ENCODE measurements around the gene EFCAB10.
"Not testable (repeated sequence)": the region's sequence is repeated elsewhere in the genome, so short reads cannot be mapped to it uniquely, and the experiment has no call there.

Gene EFCAB10

DNA sequence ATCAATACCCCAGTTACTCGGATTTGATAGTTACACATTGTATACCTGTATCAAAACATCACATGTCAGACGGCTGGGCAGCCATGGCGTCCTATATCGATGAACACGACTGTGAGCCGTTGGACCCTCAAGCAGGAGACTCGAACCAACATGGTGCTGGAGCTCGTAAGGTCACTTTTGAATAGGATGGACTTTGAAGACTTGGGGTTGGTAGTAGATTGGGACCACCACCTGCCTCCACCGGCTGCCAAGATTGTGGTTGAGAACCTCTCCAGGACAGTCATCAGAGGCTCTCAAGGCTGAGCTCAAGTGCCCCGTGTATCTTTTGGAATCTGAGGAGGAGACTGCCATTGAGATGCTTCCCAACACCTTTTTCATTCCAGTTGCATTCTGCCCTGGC is 51.2 kb downstream of the EFCAB10 start:
- DNase-seq, result no peak

DNA sequence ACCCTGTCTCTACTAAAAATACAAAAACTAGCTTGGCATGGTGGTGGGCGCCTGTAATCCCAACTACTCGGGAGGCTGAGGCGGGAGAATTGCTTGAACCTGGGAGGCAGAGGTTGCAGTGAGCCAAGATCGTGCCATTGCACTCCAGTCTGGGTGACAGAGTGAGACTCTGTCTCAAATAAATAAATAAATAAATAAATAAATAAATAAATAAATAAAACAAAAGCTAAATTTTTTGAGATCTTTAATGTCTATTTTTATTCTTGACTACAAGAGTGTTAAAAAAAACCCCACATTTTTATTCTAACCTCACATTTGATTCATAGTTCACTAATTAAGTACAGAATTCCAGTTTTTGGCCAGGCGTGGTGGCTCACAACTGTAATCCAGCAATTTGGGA is 53.6 kb downstream of the EFCAB10 start:
- not testable (repeated sequence) for DNase-seq

- no peak for DNase-seq
Observed at GRCh38 chr7:105524840-105525239, 56.5 kb downstream of the EFCAB10 start.

GRCh38 chr7:105524423-105524822 is 56.9 kb downstream of the EFCAB10 start:
- not testable (repeated sequence) for DNase-seq

- peak; percentile 82 for DNase-seq
Observed at GRCh38 chr7:105521717-105522463, 59.4 kb downstream of the EFCAB10 start, which contains the start of gene PUS7. PUS7 (minus strand) TSS chr7:105522271; CDS start chr7:105508512, 13,759 bp downstream.

DNA sequence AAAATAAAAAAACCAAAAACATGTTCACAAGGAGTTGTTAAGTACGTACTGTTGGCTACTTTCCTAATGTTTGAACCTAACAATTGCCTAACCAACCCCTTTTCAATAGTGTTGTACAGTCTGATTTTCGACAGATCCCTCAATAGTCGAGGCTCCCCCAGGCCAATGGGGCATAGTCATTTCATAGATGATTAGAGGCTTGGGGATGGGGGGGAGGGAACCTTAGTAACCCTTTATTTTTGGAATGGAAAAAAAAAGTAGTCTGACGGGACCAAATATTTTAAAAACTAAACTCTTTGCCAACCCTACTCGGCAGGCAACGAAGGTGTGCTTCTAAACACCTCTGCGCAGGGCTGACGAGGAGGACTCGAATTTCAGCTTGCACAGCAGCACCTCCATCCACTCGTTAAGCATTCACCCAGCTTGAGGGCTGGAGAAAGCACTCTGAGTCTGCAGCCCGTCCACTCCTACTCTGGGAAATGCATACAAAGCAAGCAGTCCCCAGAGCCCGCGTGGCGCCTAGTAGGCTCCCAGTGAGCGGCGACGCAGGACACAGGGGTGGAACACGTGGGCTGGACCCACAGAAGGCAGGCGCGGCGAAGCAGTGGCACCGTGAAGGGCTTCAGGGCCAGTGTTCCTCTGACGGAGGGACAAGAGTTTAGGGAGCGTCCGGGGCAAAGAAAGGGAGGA is 60.1 kb downstream of the EFCAB10 start:
- peak; percentile 90 for DNase-seq

GRCh38 chr7:105520620-105521019 is 60.7 kb downstream of the EFCAB10 start:
- DNase-seq, result not testable (repeated sequence)

GRCh38 chr7:105519353-105519752 is 61.9 kb downstream of the EFCAB10 start:
- no peak for DNase-seq

- not testable (repeated sequence) for DNase-seq
Observed at GRCh38 chr7:105515610-105516009, 65.7 kb downstream of the EFCAB10 start.
